H7 (cell line): Measurements from ENCODE around the gene EPHB3. TPM values are rescaled to one million over a fixed set of nuclear protein-coding genes. Genes with fewer than 3 reads are reported as not detected.

ENCODE experiments used
- DNase-seq: peaks from one replicate; pipeline ENCODE4 v3.0.0; 2012
- H3K27me3 ChIP-seq: 2 replicates; pipeline ENCODE4 v1.6.0; 2011; ENCODE audit warnings: mild to moderate bottlenecking, low read length; ENCODE audit not compliant: control insufficient read depth, insufficient read depth
- H3K36me3 ChIP-seq: replicated peaks from 2 replicates; pipeline ENCODE4 v1.5.1; 2011; ENCODE audit warnings: low read length; ENCODE audit not compliant: control insufficient read depth, insufficient read depth
- H3K4me3 ChIP-seq: 2 replicates; pipeline ENCODE4 v1.5.1; 2011; ENCODE audit warnings: low read depth, mild to moderate bottlenecking, control low read depth, low read length, moderate library complexity; ENCODE audit not compliant: insufficient read depth
- total RNA-seq: library from RNA; depleted of rRNA; stranded (reverse); fragments of >200 nt; shearing (Covaris generic); gene quantifications from 2 replicates; pipeline ENCODE4 v1.2.3, GENCODE V29; 2014

The EPHB3 gene
- total RNA-seq, 1 experiment from 2014 or later = 11.1 TPM

GRCh38 chr3:184577546-184577945, 16.0 kb downstream of the EPHB3 start:
- Histone ChIP-seq H3K27me3 (peaks cover 23% of the 10 kb centered on the region; the same call in 1 of the 2 replicates), H3K36me3 (no peaks in the 10 kb centered on the region), H3K4me3 (no peak overlapping the region)
- DNase-seq = no peak

- no peak overlapping the region for H3K4me3 ChIP-seq
- H3K27me3 ChIP-seq = peaks cover 23% of the 10 kb centered on the region
- DNase-seq = no peak
- no peaks in the 10 kb centered on the region for H3K36me3 ChIP-seq
These were observed 16.6 kb downstream of the EPHB3 start for GRCh38 chr3:184578218-184578617.

- Histone ChIP-seq H3K27me3 (peaks cover 26% of the 10 kb centered on the region), H3K4me3 (no peak overlapping the region), H3K36me3 (no peaks in the 10 kb centered on the region)
- no peak for DNase-seq
These were observed 17.2 kb downstream of the EPHB3 start for GRCh38 chr3:184578822-184579221.

GRCh38 chr3:184579513-184579912, 17.9 kb downstream of the EPHB3 start:
- Histone ChIP-seq H3K27me3 (peaks cover 29% of the 10 kb centered on the region), H3K4me3 (no peak overlapping the region), H3K36me3 (no peaks in the 10 kb centered on the region)
- DNase-seq = no peak

- Histone ChIP-seq H3K27me3 (peaks cover 38% of the 10 kb centered on the region), H3K36me3 (no peaks in the 10 kb centered on the region)
These were observed 18.8 kb downstream of the EPHB3 start for GRCh38 chr3:184580376-184580775.

GRCh38 chr3:184581331-184581855, 19.8 kb downstream of the EPHB3 start:
- no peak for DNase-seq
- H3K27me3 ChIP-seq = peaks cover 40% of the 10 kb centered on the region
- H3K4me3 ChIP-seq = no peak overlapping the region
- no peaks in the 10 kb centered on the region for H3K36me3 ChIP-seq

More at GRCh38 chr3:184580376-184580775, 18.8 kb downstream of the EPHB3 start:
- no peak overlapping the region for H3K4me3 ChIP-seq
- no peak for DNase-seq

GRCh38 chr3:184582646-184583577, 21.3 kb downstream of the EPHB3 start:
- H3K27me3 ChIP-seq = peaks cover 49% of the 10 kb centered on the region
- peak overlapping the region; percentile 53 for H3K4me3 ChIP-seq
- no peaks in the 10 kb centered on the region for H3K36me3 ChIP-seq
- DNase-seq = peak; percentile 93

- Histone ChIP-seq H3K27me3 (peaks cover 52% of the 10 kb centered on the region), H3K4me3 (peak overlapping the region; percentile 53)
- DNase-seq = peak; percentile 84
These were observed 22.2 kb downstream of the EPHB3 start for GRCh38 chr3:184583578-184584451.

GRCh38 chr3:184584464-184584891, 22.9 kb downstream of the EPHB3 start:
- Histone ChIP-seq H3K27me3 (peaks cover 55% of the 10 kb centered on the region), H3K4me3 (peak overlapping the region; percentile 53), H3K36me3 (no peaks in the 10 kb centered on the region)
- DNase-seq = peak; percentile 77

More at GRCh38 chr3:184583578-184584451, 22.2 kb downstream of the EPHB3 start:
- no peaks in the 10 kb centered on the region for H3K36me3 ChIP-seq

- peaks cover 56% of the 10 kb centered on the region for H3K27me3 ChIP-seq
- H3K36me3 ChIP-seq = no peaks in the 10 kb centered on the region
- DNase-seq = no peak
- no peak overlapping the region for H3K4me3 ChIP-seq
These were observed 24.0 kb downstream of the EPHB3 start for GRCh38 chr3:184585545-184585944.

GRCh38 chr3:184586851-184587250, 25.3 kb downstream of the EPHB3 start:
- H3K27me3 ChIP-seq = peaks cover 60% of the 10 kb centered on the region

GRCh38 chr3:184588776-184589175, 27.2 kb downstream of the EPHB3 start:
- no peak for DNase-seq
- no peaks in the 10 kb centered on the region for H3K36me3 ChIP-seq
- H3K27me3 ChIP-seq = peaks cover 51% of the 10 kb centered on the region
- no peak overlapping the region for H3K4me3 ChIP-seq

More at GRCh38 chr3:184586851-184587250, 25.3 kb downstream of the EPHB3 start:
- Histone ChIP-seq H3K4me3 (no peak overlapping the region), H3K36me3 (no peaks in the 10 kb centered on the region)
- DNase-seq = no peak

- DNase-seq = no peak
- peaks cover 35% of the 10 kb centered on the region for H3K27me3 ChIP-seq
- no peak overlapping the region for H3K4me3 ChIP-seq
- H3K36me3 ChIP-seq = no peaks in the 10 kb centered on the region
These were observed 29.2 kb downstream of the EPHB3 start for GRCh38 chr3:184590795-184591194.

- no peaks in the 10 kb centered on the region for H3K36me3 ChIP-seq
- no peak for DNase-seq
- H3K4me3 ChIP-seq = no peak overlapping the region
- peaks cover 33% of the 10 kb centered on the region for H3K27me3 ChIP-seq
These were observed 30.2 kb downstream of the EPHB3 start for GRCh38 chr3:184591789-184592188.
